HG03469 (cell line): ENCODE data around the gene SGMS2.
A peak's percentile ranks its signal among the peaks of the same experiment; 100 is the strongest.

ENCODE experiments used
- ATAC-seq: cut with Tn5 transposase; IDR thresholded peaks from one replicate; pipeline ENCODE4 v1.9.1; 2021; ENCODE audit warnings: mild to moderate bottlenecking, moderate library complexity, moderate number of reproducible peaks; ENCODE audit not compliant: unreplicated experiment

The SGMS2 gene

DNA sequence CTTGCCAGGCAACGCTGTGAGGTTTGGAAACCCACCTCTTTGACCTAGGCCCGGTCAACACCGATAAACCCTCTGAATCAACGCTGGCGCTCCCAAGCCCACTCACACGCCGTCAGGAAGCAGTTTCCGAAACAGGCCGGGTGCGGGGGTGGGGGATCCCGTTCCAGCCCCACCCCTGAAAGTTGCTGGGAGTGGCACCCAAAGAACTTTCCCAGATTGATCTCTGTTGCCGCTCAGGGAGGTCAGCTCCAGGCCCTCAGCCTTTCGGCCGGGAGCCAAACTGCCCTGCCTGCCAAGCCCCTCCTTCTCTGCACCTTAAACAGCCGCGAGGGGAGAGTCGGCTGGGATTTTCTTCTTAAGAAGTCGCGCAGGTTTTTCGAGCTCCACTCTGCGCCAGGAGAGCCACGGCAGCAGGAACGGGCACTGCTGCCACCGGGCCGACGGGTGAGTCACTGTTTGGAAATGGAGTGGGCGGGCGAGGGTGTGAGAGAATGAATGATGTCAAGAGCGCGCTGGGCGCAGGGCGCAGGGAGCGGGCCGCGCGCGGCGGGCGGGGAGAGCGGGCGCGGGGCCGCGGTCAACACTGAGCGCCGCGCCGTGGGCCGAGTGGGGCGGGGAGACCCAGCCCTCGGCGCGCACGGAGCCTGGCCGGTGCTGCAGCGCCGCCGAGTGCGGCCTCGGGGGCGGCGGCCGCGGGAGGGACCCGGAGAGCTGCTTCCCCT, at the start of gene SGMS2:
Gene SGMS2 (plus strand): TSS at position 583 of the 722 bp plus-strand sequence. CDS start 70,622 bp downstream, outside the sequence.
- ATAC-seq = peak; percentile 51

GRCh38 chr4:107777890-107778289, 46.8 kb upstream of the SGMS2 start:
- no peak for ATAC-seq

- no peak for ATAC-seq
Measured at GRCh38 chr4:107778784-107779530, 45.8 kb upstream of the SGMS2 start.

DNA sequence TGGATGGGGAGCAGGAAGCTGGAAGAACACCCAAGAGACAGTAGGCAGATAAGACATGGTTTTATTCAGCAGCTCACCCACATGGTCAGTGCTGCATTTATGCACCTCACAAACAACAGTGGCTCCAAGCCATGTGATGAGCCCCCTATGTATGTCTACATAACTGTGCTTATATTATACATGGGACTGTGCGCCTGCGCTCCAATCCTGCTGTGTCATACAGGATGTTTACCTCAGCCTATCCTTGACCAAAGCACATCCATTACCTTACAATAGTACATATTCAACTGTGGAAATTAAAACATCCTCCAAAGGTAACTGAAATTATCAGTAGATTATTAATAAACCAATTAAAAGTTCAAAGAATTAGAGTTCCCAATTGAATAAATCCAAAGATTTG, 44.1 kb upstream of the SGMS2 start:
- no peak for ATAC-seq

DNA sequence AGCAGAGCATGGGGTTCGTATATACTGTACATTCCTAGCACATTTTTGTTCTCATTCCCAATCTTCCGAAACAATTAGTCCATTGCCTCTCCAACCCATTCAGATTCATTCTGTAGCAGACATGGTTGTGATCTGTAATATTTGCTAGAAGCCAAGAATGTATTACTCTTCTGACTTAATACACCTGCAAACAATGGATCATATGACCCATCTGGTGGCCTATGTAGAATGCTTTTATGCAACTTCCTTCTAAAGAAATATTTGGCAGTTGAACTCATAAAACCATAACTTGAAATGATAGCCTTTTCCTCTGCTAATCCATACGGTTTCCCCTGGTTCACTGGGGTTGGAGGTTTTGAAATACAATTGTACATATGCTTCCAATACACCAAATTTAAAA, 32.8 kb upstream of the SGMS2 start:
- ATAC-seq = no peak

DNA sequence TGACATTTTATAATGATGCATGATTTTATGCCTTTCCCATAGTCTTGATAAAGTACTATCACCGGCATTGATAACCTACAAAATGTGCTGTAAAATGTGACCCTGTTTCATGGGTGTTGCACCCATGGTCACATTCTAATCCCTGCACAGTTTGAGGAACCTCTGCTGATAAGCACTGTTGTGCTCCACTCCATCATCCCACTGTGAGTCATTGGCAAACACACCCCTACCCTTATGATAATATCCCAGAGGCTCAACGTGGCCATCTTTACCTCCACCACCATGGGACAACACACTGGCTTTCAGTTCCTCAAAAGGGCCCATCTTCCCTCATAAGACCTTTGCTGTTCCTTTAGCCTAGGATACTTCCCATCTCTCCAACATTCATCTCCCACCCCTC, 32.0 kb upstream of the SGMS2 start:
- no peak for ATAC-seq

- ATAC-seq = no peak
Measured at GRCh38 chr4:107793996-107794395, 30.7 kb upstream of the SGMS2 start.

DNA sequence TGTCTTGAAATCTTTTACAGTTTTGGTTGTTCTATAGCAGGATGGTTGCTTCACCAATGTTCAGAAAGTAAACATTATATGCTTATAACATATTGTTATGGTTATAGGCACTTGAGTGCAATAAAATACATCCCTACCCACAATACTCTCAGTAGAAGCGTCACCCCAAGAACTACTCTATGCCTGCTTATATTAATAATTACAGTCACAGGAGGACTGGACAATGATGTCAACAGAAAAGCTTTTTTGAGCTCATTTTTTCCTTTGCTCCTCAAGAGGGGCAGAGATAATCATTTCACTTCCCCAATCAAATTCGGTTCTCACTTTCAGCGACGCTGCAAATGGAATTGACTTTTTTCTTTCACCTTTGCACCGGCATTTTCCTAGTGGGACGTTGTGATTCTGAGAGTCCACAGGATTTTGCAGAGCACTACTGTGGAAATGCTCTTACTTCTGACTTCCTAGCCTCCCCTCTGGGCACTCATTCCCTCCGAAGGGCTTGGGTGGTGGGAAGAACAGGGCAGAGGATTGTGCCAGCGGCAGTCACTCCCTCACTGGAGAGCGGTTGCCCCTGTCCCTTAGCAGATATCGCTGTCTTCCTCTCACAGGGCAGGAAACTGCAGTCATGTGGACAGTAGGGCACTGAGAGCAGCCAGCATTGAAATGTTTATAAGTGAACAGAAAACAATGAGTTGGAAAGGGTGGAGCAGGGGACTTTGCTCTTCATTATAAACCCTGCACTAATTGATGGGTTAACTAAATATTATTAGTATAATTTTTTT, 24.9 kb upstream of the SGMS2 start:
- ATAC-seq = no peak

- no peak for ATAC-seq
Measured at GRCh38 chr4:107800706-107801105, 24.0 kb upstream of the SGMS2 start.

- no peak for ATAC-seq
Measured at GRCh38 chr4:107801766-107802211, 22.9 kb upstream of the SGMS2 start.

- no peak for ATAC-seq
Measured at GRCh38 chr4:107804956-107805355, 19.8 kb upstream of the SGMS2 start.

- no peak for ATAC-seq
Measured at GRCh38 chr4:107806196-107806595, 18.5 kb upstream of the SGMS2 start.

- ATAC-seq = no peak
Measured at GRCh38 chr4:107808572-107808971, 16.2 kb upstream of the SGMS2 start.

DNA sequence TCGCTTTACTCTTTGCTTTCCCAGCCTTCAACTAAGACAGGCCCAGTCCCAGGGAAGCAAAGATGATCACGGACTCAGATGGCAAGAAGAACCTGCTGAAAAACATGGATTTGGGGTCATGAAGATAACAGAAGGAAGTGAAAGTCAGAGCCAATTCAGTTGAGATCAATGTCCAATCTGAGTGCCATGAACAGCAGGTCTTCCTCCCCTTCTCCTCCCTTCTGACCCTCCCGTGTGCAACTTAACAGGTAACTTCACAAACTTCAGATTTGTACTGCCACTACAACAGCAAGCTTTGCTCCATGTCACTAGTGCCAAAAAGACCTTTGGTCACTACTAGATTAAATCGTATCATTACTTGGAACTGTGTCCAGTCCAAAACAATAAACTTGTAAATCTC, 15.5 kb upstream of the SGMS2 start:
- no peak for ATAC-seq

DNA sequence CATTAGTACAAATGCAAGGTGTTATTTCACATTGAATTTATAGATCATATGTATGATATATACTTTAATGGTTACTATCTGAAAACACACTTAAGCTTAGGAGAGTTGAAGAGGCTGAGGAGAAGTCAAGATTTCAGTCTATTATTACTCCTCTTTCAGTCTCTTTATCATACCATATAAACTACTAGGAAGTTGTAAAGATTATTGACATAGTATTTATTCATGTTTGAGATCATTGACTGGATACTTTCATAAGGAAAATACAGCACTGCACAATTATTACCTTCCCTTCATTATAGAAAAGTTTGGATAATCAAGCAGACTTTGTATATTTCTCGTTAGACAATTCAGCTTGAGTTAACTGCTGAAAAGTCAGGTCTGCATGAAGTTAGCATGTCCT, 10.0 kb upstream of the SGMS2 start:
- ATAC-seq = no peak

DNA sequence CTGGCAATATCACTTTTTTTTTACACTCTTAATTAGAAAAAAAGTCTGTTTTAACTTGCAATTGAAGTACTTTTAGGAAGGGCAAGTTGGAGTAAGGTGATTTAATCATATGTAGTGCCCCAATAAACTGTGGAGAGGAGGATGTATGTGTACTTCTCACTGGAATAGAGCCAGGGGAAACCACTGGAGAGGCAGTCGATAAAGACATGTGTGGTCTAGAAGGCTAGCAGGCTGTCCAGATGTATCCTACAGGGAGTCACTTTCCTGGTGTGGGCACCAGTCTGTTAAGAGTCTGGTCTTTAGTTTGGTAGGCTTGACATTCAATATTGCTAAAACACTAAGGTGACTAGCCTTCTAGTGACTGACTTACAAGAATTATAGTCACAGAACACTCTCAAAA, 9.6 kb upstream of the SGMS2 start:
- ATAC-seq = no peak

GRCh38 chr4:107818301-107818910, 6.3 kb upstream of the SGMS2 start:
- ATAC-seq = peak; percentile 59

DNA sequence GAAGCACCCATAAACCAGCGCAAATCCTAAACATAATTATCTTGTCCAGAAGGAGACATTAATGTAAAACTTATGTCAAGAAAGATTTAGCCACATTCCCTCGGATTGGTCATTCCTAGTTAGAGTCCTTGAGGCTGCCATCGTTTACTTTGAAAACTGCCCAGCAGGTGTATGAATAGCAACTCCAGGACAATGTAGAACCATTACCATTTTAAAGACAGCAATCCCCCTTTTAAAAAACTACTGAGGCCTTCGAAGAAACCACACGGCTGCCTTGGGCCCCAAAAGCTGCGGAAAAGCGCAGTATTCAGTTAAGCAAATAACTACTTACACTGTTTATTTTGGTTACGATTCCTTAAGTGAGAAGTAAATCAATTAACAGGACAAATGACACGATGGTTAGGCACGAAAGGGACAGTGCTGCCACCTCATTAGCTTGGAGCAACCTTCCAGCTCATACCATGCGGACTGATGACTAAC, 822 bp upstream of the SGMS2 start:
- ATAC-seq = no peak

GRCh38 chr4:107825072-107825824, 516 bp downstream of the SGMS2 start:
- peak; percentile 15 for ATAC-seq

GRCh38 chr4:107826421-107826980, 1.8 kb downstream of the SGMS2 start:
- no peak for ATAC-seq
